Tibial nerve (tissue), 4 donors: ENCODE data around the gene TTC39A. TPM values are rescaled to one million over a fixed set of nuclear protein-coding genes. Genes with fewer than 3 reads are reported as not detected.
"Not testable (repeated sequence)": the region's sequence is repeated elsewhere in the genome, so short reads cannot be mapped to it uniquely, and the experiment has no call there.

Source experiments
- DNase-seq, 2 donors: peaks; one replicate each; pipeline ENCODE4 v3.0.0-alpha.2; 2019; ENCODE audit warnings: low spot score in 2 of 2
- H3K27ac ChIP-seq, 4 donors: fragments of 200-600 bp; sonication (generic) in 3 of 4; one replicate each; pipeline ENCODE4 v1.5.1; 2017 to 2019; ENCODE audit warnings: mild to moderate bottlenecking in 1 of 4
- H3K27me3 ChIP-seq, 2 donors: fragments of 200-600 bp; sonication (generic) in 1 of 2; one replicate each; pipeline versions ENCODE4 v1.5.1 to v1.6.0; 2017 to 2019
- H3K36me3 ChIP-seq, 3 donors: fragments of 200-600 bp; sonication (generic); one replicate each; pipeline ENCODE4 v1.5.1; 2018 to 2019
- H3K4me1 ChIP-seq, 4 donors: fragments of 200-600 bp; sonication (generic) in 3 of 4; one replicate each; pipeline ENCODE4 v1.5.1; 2017 to 2019
- H3K4me3 ChIP-seq, 4 donors: fragments of 200-600 bp; sonication (generic) in 3 of 4; one replicate each; pipeline ENCODE4 v1.5.1; 2017 to 2019; ENCODE audit warnings: mild to moderate bottlenecking in 1 of 4, moderate library complexity in 1 of 4
- H3K9me3 ChIP-seq, 4 donors: fragments of 200-600 bp; sonication (generic) in 3 of 4; one replicate each; pipeline ENCODE4 v1.5.1; 2017 to 2019
- CTCF ChIP-seq, 5 experiments: fragments of 200-600 bp in 3 of 5; fragments of 450-650 bp in 2 of 5; sonication (generic) in 3 of 5; IDR thresholded peaks; one replicate each; pipeline ENCODE4 v1.5.1; 2016 to 2019; ENCODE audit warnings: antibody characterized with exemption in 5 of 5, mild to moderate bottlenecking in 3 of 5, moderate library complexity in 2 of 5
- EP300 ChIP-seq, 2 donors: sonication (generic); formaldehyde crosslinking; IDR thresholded peaks; one replicate each; pipeline ENCODE4 v1.6.1; 2017; ENCODE audit warnings: antibody characterized with exemption in 2 of 2, mild to moderate bottlenecking in 1 of 2
- POLR2A ChIP-seq, 2 donors: fragments of 450-650 bp; IDR thresholded peaks; one replicate each; pipeline ENCODE4 v1.6.1; 2017; ENCODE audit warnings: antibody characterized with exemption in 2 of 2, mild to moderate bottlenecking in 2 of 2, moderate library complexity in 2 of 2
- WGBS, 2 donors: methylation state at CpG; one replicate each; pipeline ENCODE4 v1.1.5; 2018; 5-methylcytosine and 5-hydroxymethylcytosine counted together
- total RNA-seq, 4 donors: library from RNA; depleted of rRNA; stranded (reverse); fragments of >200 nt; gene quantifications; one replicate each; pipeline ENCODE4 v1.1.0, GENCODE V29; 2016

TTC39A gene
- total RNA-seq, 4 donors from 2014 or later = 0.20 to 2.4 (median 0.84) TPM; not detected in 1

- no peak for DNase-seq
- 87 to 89% methylated on average over 4 of the region's 4 CpGs for WGBS, 2 donors
- H3K36me3 ChIP-seq = no peaks in the 10 kb centered on the region
- no peak overlapping the region for H3K4me3 ChIP-seq
- TF ChIP-seq CTCF (IDR thresholded peaks at IDR 0.05) = no peak
- no peak for TF ChIP-seq POLR2A (IDR thresholded peaks at IDR 0.05)
- TF ChIP-seq EP300 (IDR thresholded peaks at IDR 0.05) = no peak
- no peaks in the 10 kb centered on the region for H3K9me3 ChIP-seq
- H3K27ac ChIP-seq = no peak overlapping the region
- peaks cover 0 to 78% (median 23%) of the 10 kb centered on the region in 4 donors for H3K4me1 ChIP-seq
- no peaks in the 10 kb centered on the region for H3K27me3 ChIP-seq
Measured at GRCh38 chr1:51263147-51263877, 67.0 kb downstream of the TTC39A start.

DNA sequence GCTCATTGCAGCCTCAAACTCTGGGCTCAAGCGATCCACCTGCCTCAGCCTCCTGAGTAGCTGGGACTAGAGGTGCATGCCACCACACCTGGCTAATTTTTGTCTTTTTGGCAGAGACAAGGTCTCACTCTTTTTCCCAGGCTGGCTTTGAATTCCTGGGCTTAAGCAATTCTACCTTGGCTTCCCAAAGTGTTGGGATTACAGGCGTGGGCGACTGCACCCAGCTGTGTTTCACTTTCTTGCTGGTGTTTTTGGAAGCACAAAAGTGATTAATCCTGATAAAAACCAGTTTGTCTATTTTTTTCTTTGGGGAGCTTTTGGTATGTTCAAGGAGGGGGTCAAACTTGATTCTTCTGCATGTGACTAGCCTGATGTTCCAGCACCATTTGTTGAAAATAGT, 75.0 kb downstream of the TTC39A start:
- Histone ChIP-seq H3K4me3 (no peak overlapping the region), H3K27me3 (no peaks in the 10 kb centered on the region), H3K4me1 (peaks cover 0 to 44% (median 11%) of the 10 kb centered on the region in 4 donors), H3K36me3 (peaks cover 0 to 4% (median 0%) of the 10 kb centered on the region in 3 donors), H3K9me3 (no peaks in the 10 kb centered on the region), H3K27ac (no peak overlapping the region)
- 72 to 76% methylated on average over 3 of the region's 3 CpGs for WGBS, 2 donors
- no peak for DNase-seq
- TF ChIP-seq CTCF (IDR thresholded peaks at IDR 0.05) (no peak), POLR2A (IDR thresholded peaks at IDR 0.05) (no peak), EP300 (IDR thresholded peaks at IDR 0.05) (no peak)

DNA sequence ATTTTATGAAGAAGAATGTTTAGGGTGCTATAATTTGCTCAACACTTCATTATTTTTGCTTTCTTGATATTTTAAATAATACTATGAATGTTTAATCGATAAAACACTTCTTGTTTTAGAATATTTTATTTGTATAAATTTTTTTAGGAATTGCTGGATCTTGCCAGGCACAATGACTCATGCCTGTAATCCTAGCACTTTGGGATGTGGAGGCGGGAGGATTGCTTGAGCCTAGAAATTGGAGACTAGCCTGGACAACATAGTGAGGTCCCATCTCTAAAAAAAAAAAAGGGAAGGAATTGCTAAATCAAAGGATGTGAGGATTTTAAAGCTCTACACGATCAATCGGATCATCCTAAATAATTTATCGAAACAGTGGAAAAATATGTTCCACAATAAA, 76.7 kb downstream of the TTC39A start:
- Histone ChIP-seq H3K4me1 (peaks cover 0 to 28% (median 7%) of the 10 kb centered on the region in 4 donors), H3K4me3 (no peak overlapping the region), H3K27me3 (no peaks in the 10 kb centered on the region), H3K36me3 (peaks cover 0 to 4% (median 0%) of the 10 kb centered on the region in 3 donors), H3K27ac (no peak overlapping the region), H3K9me3 (no peaks in the 10 kb centered on the region)
- no peak for DNase-seq
- no peak for TF ChIP-seq EP300 (IDR thresholded peaks at IDR 0.05)
- TF ChIP-seq CTCF (IDR thresholded peaks at IDR 0.05) = no peak
- no peak for TF ChIP-seq POLR2A (IDR thresholded peaks at IDR 0.05)
- 89 to 95% methylated on average over 5 of the region's 5 CpGs for WGBS, 2 donors

DNA sequence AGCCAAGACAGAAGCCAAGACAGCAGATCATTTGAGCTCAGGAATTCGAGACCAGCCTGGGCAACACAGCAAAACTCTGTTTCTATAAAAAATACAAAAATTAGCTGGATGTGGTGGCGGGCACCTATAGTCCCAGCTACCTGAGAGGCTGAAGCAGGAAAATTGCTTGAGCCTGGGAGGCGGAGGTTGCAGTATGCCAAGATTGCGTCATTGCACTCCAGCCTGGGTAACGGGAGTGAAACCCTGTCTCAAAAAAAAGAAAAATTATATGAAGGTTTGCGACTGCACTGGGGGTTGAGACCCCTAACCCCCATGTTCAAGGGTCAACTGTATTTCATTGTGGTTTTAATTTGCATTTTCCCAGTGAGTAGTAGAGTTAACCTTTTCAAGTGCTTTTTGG, 78.0 kb downstream of the TTC39A start:
- H3K9me3 ChIP-seq = no peaks in the 10 kb centered on the region
- TF ChIP-seq CTCF (IDR thresholded peaks at IDR 0.05) (no peak), POLR2A (IDR thresholded peaks at IDR 0.05) (no peak), EP300 (IDR thresholded peaks at IDR 0.05) (no peak)

GRCh38 chr1:51251165-51251564, 79.2 kb downstream of the TTC39A start:
- H3K27me3 ChIP-seq, DNase-seq, H3K4me3 ChIP-seq, H3K27ac ChIP-seq, H3K36me3 ChIP-seq, H3K9me3 ChIP-seq: not testable (repeated sequence)
- H3K4me1 ChIP-seq = peaks cover 0 to 28% (median 3%) of the 10 kb centered on the region in 4 donors
- 97 to 99% methylated on average over 20 of the region's 20 CpGs for WGBS, 2 donors

More for the DNA sequence above, 78.0 kb downstream of the TTC39A start:
- Histone ChIP-seq H3K27ac (no peak overlapping the region), H3K27me3 (no peaks in the 10 kb centered on the region), H3K4me3 (no peak overlapping the region), H3K36me3 (peaks cover 0 to 4% (median 0%) of the 10 kb centered on the region in 3 donors), H3K4me1 (peaks cover 0 to 18% (median 3%) of the 10 kb centered on the region in 4 donors)
- no peak for DNase-seq
- WGBS, 2 donors = 86 to 91% methylated on average over 6 of the region's 6 CpGs

DNA sequence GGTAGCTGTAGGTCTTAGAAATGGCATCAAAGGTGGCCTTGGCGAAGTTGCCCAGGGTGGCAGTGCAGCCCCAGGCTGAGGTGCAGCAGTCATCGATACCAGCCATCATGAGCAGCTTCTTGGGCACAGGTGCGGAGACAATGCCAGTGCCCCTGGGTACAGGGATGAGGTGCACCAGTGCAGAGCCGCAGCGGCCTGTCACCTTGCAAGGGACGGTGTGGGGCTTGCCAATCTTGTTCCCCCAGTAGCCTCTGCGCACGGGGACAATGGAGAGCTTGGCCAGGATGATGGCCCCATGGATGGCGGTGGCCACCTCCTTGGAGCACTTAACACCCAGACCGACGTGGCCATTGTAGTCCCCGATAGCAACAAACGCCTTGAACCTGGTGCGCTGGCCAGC, 79.6 kb downstream of the TTC39A start:
- not testable (repeated sequence) for H3K27me3 ChIP-seq, H3K4me3 ChIP-seq, H3K9me3 ChIP-seq, H3K27ac ChIP-seq, H3K36me3 ChIP-seq, DNase-seq
- 96% methylated on average over 8 to 10 of the region's 14 CpGs for WGBS, 2 donors
- H3K4me1 ChIP-seq = peaks cover 0 to 24% (median 3%) of the 10 kb centered on the region in 4 donors
